Measurements from ENCODE around the gene RABGGTB. TPM values are rescaled to one million over a fixed set of nuclear protein-coding genes. Genes with fewer than 3 reads are reported as not detected.
"Not testable (repeated sequence)": the region's sequence is repeated elsewhere in the genome, so short reads cannot be mapped to it uniquely, and the experiment has no call there.

RABGGTB gene
- total RNA-seq, 1 experiment from 2014 or later = 162 TPM

GRCh38 chr1:75758543-75758942 lies 27.5 kb upstream of the RABGGTB start:
- not testable (repeated sequence) for DNase-seq; H2BK15ac ChIP-seq (ENCODE audit: low read depth, low read length); H2AFZ ChIP-seq (ENCODE audit: low read length); H3K79me2 ChIP-seq (ENCODE audit: insufficient read depth, low read length); H4K20me1 ChIP-seq (ENCODE audit: control insufficient read depth, insufficient read depth, insufficient read length); H2AK5ac ChIP-seq (ENCODE audit: insufficient read length, low read length); H3K4ac ChIP-seq (ENCODE audit: low read depth, low read length); H3K56ac ChIP-seq (ENCODE audit: insufficient read length, low read depth, low read length); H4K5ac ChIP-seq (ENCODE audit: insufficient read length, low read depth, low read length); H3K9me3 ChIP-seq (ENCODE audit: control insufficient read depth, low read depth, low read length); H3K9ac ChIP-seq (ENCODE audit: extremely low read depth, insufficient read length, low read length); H3K4me2 ChIP-seq (ENCODE audit: insufficient read depth, insufficient read length, low read length); H3K27me3 Mint-ChIP-seq (ENCODE audit: low read depth); H2BK20ac ChIP-seq (ENCODE audit: low read depth, low read length, poor library complexity, severe bottlenecking); H4K8ac ChIP-seq (replicated peaks; ENCODE audit: insufficient read length, low read depth, low read length); H4K91ac ChIP-seq (ENCODE audit: insufficient read length, low read depth, low read length); H3K23me2 ChIP-seq (ENCODE audit: insufficient read length, low read depth, low read length, poor library complexity, severe bottlenecking); H3K27ac ChIP-seq (ENCODE audit: insufficient read length, low read depth, low read length); H3K4me1 ChIP-seq (ENCODE audit: insufficient read depth, low read length); H3K4me1 Mint-ChIP-seq; H3K18ac ChIP-seq (ENCODE audit: insufficient read length, low read depth, low read length); H2BK120ac ChIP-seq (ENCODE audit: low read depth, low read length, poor library complexity, severe bottlenecking); H3T11ph ChIP-seq (ENCODE audit: low read length); H3K79me1 ChIP-seq (ENCODE audit: insufficient read depth, low read depth, low read length, poor library complexity, severe bottlenecking); H2BK5ac ChIP-seq (ENCODE audit: insufficient read length, low read length); H3K27ac Mint-ChIP-seq; H2BK12ac ChIP-seq (ENCODE audit: insufficient read length, low read depth, low read length); H3K4me3 Mint-ChIP-seq; H3K27me3 ChIP-seq (ENCODE audit: insufficient read depth, low read length); H3K23ac ChIP-seq (ENCODE audit: insufficient read length, low read depth, low read length); H3K14ac ChIP-seq (ENCODE audit: insufficient read depth, low read length)
- Mint-ChIP-seq H3K9me3 (peaks cover 39 to 44% of the 10 kb centered on the region in 2 experiments), H3K36me3 (ENCODE audit: insufficient read depth in 1 of 3, low read depth in 3 of 3) (peaks cover 46 to 60% (median 59%) of the 10 kb centered on the region in 3 experiments)
- WGBS (ENCODE audit: extremely low coverage, insufficient read length, low lambda C conversion rate) = no CpG with 5 or more reads among the region's 4 CpGs
